Psoas muscle (tissue), 8 donors: ENCODE data around the gene FPGS. TPM values are rescaled to one million over a fixed set of nuclear protein-coding genes. Genes with fewer than 3 reads are reported as not detected.

Experiments
- ATAC-seq, 4 donors: fragments of 200-7000 bp; cut with Tn5 transposase; one replicate each; pipeline ENCODE4 v1.9.1; 2020; ENCODE audit warnings: moderate library complexity in 3 of 4, mild to moderate bottlenecking in 2 of 4
- DNase-seq, 2 donors: peaks; one replicate each; pipeline ENCODE4 v3.0.0-alpha.2; 2020
- H3K27ac ChIP-seq: fragments of 200-600 bp; one replicate; pipeline ENCODE4 v1.8.0; 2022
- H3K27me3 ChIP-seq, 3 donors: fragments of 200-600 bp in 1 of 3; one replicate each; pipeline versions ENCODE4 v1.6.1 to v1.8.0; 2013 to 2022; ENCODE audit warnings: low read length in 2 of 3, mild to moderate bottlenecking in 2 of 3, moderate library complexity in 1 of 3; ENCODE audit not compliant: insufficient read depth in 3 of 3
- H3K36me3 ChIP-seq, 2 donors: fragments of 200-600 bp in 1 of 2; one replicate each; pipeline versions ENCODE4 v1.6.1 to v1.8.0; 2013 to 2022; ENCODE audit warnings: low read depth in 1 of 2, mild to moderate bottlenecking in 1 of 2, moderate library complexity in 1 of 2; ENCODE audit not compliant: insufficient read depth in 1 of 2
- H3K4me1 ChIP-seq: fragments of 200-600 bp; one replicate; pipeline ENCODE4 v1.8.0; 2022
- H3K4me3 ChIP-seq: fragments of 200-600 bp; one replicate; pipeline ENCODE4 v1.8.0; 2022; ENCODE audit warnings: mild to moderate bottlenecking
- H3K9me3 ChIP-seq: fragments of 200-600 bp; one replicate; pipeline ENCODE4 v1.8.0; 2022
- CTCF ChIP-seq: fragments of 200-600 bp; IDR thresholded peaks from one replicate; pipeline ENCODE4 v1.8.0; 2022; ENCODE audit warnings: antibody characterized with exemption
- WGBS, 3 donors: extraction: QIAGEN DNeasy Blood & Tissue Kit; methylation state at CpG; one replicate each; pipeline versions ENCODE4 v1.1.6 to v1.1.7; 2013; 5-methylcytosine and 5-hydroxymethylcytosine counted together
- intact Hi-C, 2 donors: fragments of 100-400 bp; cut with DNase I; formaldehyde crosslinking; loops; one replicate each; pipeline versions ENCODE4 v1.11.0 to v1.14.2; 2022
- polyA plus RNA-seq, 3 donors: library from polyadenylated mRNA; stranded (reverse); fragments of 200-250 nt; gene quantifications; one replicate each; pipeline ENCODE4 v1.2.3, GENCODE V29; 2013
- total RNA-seq, 4 donors: library from RNA; stranded (reverse); fragmentation: NEBNext Ultra II Directional in 2 of 4; extraction: Animal tissue kit (Norgen Biotek cat#: 25700) in 2 of 4; gene quantifications; one replicate each; pipeline versions ENCODE4 v1.2.1 to v1.2.4, GENCODE V29; 2021 to 2023
- donor health status: healthy with polysubstance abuse.
- donor health status: DM: no; HTN: no; CAD: no; lungs with moderate emphysema.
- donor health status: Bipolar disorder and iron deficiency.
- donor health status: healthy.
- donor health status: DM: yes; HTN: yes; CAD: no.
- donor health status: DM: no; HTN: no; CAD: no.
- donor health status: DM: no; HTN: no; CAD: no.
- donor health status: DM: yes; HTN: yes; CAD: no.

FPGS gene
- total and polyA plus RNA-seq, 7 donors, result 21.9 to 61.9 (median 39.7) TPM

- Histone ChIP-seq H3K4me1 (peaks cover 17% of the 10 kb centered on the region), H3K4me3 (peak overlapping the region; percentile 74), H3K36me3 (peaks cover 0 to 10% of the 10 kb centered on the region in 2 donors), H3K9me3 (no peaks in the 10 kb centered on the region), H3K27ac (peak overlapping the region; percentile 51), H3K27me3 (no peaks in the 10 kb centered on the region)
- peak in 2 of 4 donors; percentile 3 to 4 for ATAC-seq
- intact Hi-C loops, result no loop called here
- TF ChIP-seq CTCF, result no peak
- WGBS, 3 donors, result 32 to 45% (median 36%) methylated on average over 13 of the region's 13 CpGs
- no peak for DNase-seq
Measured at GRCh38 chr9:127853312-127854183, 50.9 kb downstream of the FPGS start.

GRCh38 chr9:127854184-127854806, 51.6 kb downstream of the FPGS start, which contains the start of gene ENG:
ENG (minus strand) TSS chr9:127854658; CDS start chr9:127854355, 303 bp downstream.
- Histone ChIP-seq H3K9me3 (no peaks in the 10 kb centered on the region), H3K36me3 (peaks cover 0 to 10% of the 10 kb centered on the region in 2 donors), H3K27me3 (no peaks in the 10 kb centered on the region), H3K27ac (peak within 1 kb of the TSS; percentile 51), H3K4me1 (peaks cover 21% of the 10 kb centered on the region), H3K4me3 (peak within 1 kb of the TSS; percentile 74)
- intact Hi-C loops, result no loop called here
- peak; percentile 6 for TF ChIP-seq CTCF
- DNase-seq (peak; percentile 83 to 88), ATAC-seq (peak; percentile 61 to 85 (median 74))
- WGBS, 3 donors, result 2 to 12% (median 6%) methylated on average over 30 to 37 of the region's 37 CpGs

- intact Hi-C loops, result no loop called here
- Histone ChIP-seq H3K36me3 (peaks cover 0 to 10% of the 10 kb centered on the region in 2 donors), H3K4me1 (peaks cover 21% of the 10 kb centered on the region), H3K27me3 (no peaks in the 10 kb centered on the region), H3K9me3 (no peaks in the 10 kb centered on the region), H3K4me3 (peak overlapping the region; percentile 74), H3K27ac (peak overlapping the region; percentile 51)
- TF ChIP-seq CTCF, result no peak
- 62 to 69% (median 67%) methylated on average over 11 of the region's 11 CpGs for WGBS, 3 donors
- ATAC-seq (no peak), DNase-seq (no peak)
Measured at GRCh38 chr9:127854960-127855359, 52.3 kb downstream of the FPGS start.

- DNase-seq (no peak), ATAC-seq (no peak)
- TF ChIP-seq CTCF, result no peak
- intact Hi-C loops, result no loop called here
- Histone ChIP-seq H3K36me3 (peaks cover 0 to 10% of the 10 kb centered on the region in 2 donors), H3K27ac (peak overlapping the region; percentile 51), H3K4me1 (peaks cover 21% of the 10 kb centered on the region), H3K4me3 (no peak overlapping the region), H3K9me3 (no peaks in the 10 kb centered on the region), H3K27me3 (no peaks in the 10 kb centered on the region)
- WGBS, 3 donors, result 96 to 98% (median 96%) methylated on average over 5 of the region's 5 CpGs
Measured at GRCh38 chr9:127855522-127855921, 52.8 kb downstream of the FPGS start.
